Measurements from ENCODE around the gene TP53BP1.

GRCh38 chr15:43390723-43391122 is 102.2 kb downstream of the TP53BP1 start:
- TF ChIP-seq EZH2 (IDR thresholded peaks at IDR 0.05; ENCODE audit: insufficient read depth, poor library complexity, severe bottlenecking), result no peak
- no peak for TF ChIP-seq EZH2phosphoT487 (IDR thresholded peaks at IDR 0.05; ENCODE audit: insufficient read depth, low read depth)

All from GM23248 (cell line).